ENCODE data around the gene LATS2.
"Not testable (repeated sequence)": the region's sequence is repeated elsewhere in the genome, so short reads cannot be mapped to it uniquely, and the experiment has no call there.

GRCh38 chr13:20961663-20962062, 99.7 kb downstream of the LATS2 start:
- TF ChIP-seq CTCF (IDR thresholded peaks at IDR 0.05; ENCODE audit: low read depth, low read length); EZH2phosphoT487 (IDR thresholded peaks at IDR 0.05; ENCODE audit: low read depth): not testable (repeated sequence)
